Mesodermal cell (in vitro differentiated cells): Measurements from ENCODE around the gene MRTFA.

ENCODE experiments used
- H3K27ac ChIP-seq: 2 replicates; pipeline ENCODE4 v1.7.0; 2013; ENCODE audit warnings: mild to moderate bottlenecking, low read depth, low read length, moderate library complexity; ENCODE audit not compliant: severe bottlenecking
- H3K36me3 ChIP-seq: 2 replicates; pipeline ENCODE4 v1.7.1; 2013; ENCODE audit warnings: mild to moderate bottlenecking, low read length, moderate library complexity; ENCODE audit not compliant: control insufficient read depth, insufficient read depth
- H3K4me1 ChIP-seq: one replicate; pipeline ENCODE4 v1.7.1; 2013; ENCODE audit warnings: mild to moderate bottlenecking, low read length; ENCODE audit not compliant: insufficient read depth, control insufficient read depth, poor library complexity, severe bottlenecking
- H3K4me3 ChIP-seq: 2 replicates; pipeline ENCODE4 v1.7.0; 2013; ENCODE audit warnings: low read length, control low read depth, mild to moderate bottlenecking; ENCODE audit not compliant: insufficient read depth, poor library complexity, severe bottlenecking; ENCODE audit errors: extremely low read depth
- H3K9me3 ChIP-seq: 2 replicates; pipeline ENCODE4 v1.7.1; 2013; ENCODE audit warnings: mild to moderate bottlenecking, low read length, moderate library complexity; ENCODE audit not compliant: control insufficient read depth
- WGBS, 2 experiments: methylation state at CpG; one replicate each; pipeline ENCODE4 v1.1.5; 2013; ENCODE audit warnings: missing lambda C conversion rate in 2 of 2; ENCODE audit not compliant: insufficient coverage in 2 of 2; 5-methylcytosine and 5-hydroxymethylcytosine counted together

The MRTFA gene

GRCh38 chr22:40638261-40638660 lies 1.7 kb upstream of the MRTFA start:
- WGBS, 2 experiments: 89 to 96% methylated on average over 8 to 11 of the region's 17 CpGs
- H3K9me3 ChIP-seq: peaks cover 7% of the 10 kb centered on the region

GRCh38 chr22:40637183-40638150 lies 948 bp upstream of the MRTFA start:
- WGBS, 2 experiments: 45 to 46% methylated on average over 33 to 38 of the region's 46 CpGs
- Histone ChIP-seq H3K27ac (peak overlapping the region; percentile 71), H3K9me3 (peaks cover 7% of the 10 kb centered on the region), H3K36me3 (peaks cover 3% of the 10 kb centered on the region), H3K4me3 (peak overlapping the region; percentile 78), H3K4me1 (peaks cover 9% of the 10 kb centered on the region)

More at GRCh38 chr22:40638261-40638660, 1.7 kb upstream of the MRTFA start:
- Histone ChIP-seq H3K36me3 (no peaks in the 10 kb centered on the region), H3K4me1 (peaks cover 9% of the 10 kb centered on the region), H3K4me3 (no peak overlapping the region), H3K27ac (no peak overlapping the region)

- Histone ChIP-seq H3K4me1 (peaks cover 10% of the 10 kb centered on the region), H3K36me3 (peaks cover 5% of the 10 kb centered on the region), H3K4me3 (peak overlapping the region; percentile 78), H3K9me3 (peaks cover 7% of the 10 kb centered on the region), H3K27ac (peak overlapping the region; percentile 78)
- WGBS, 2 experiments: 0% methylated on average over 22 to 27 of the region's 31 CpGs
Measured at GRCh38 chr22:40635940-40636379, 559 bp downstream of the MRTFA start.

GRCh38 chr22:40635043-40635939 lies 1.2 kb downstream of the MRTFA start:
- peaks cover 5% of the 10 kb centered on the region for H3K36me3 ChIP-seq
- H3K9me3 ChIP-seq: peaks cover 7% of the 10 kb centered on the region
- peaks cover 9% of the 10 kb centered on the region for H3K4me1 ChIP-seq
- no peak overlapping the region for H3K27ac ChIP-seq
- H3K4me3 ChIP-seq: peak overlapping the region; percentile 78
- WGBS, 2 experiments: 45 to 50% methylated on average over 15 of the region's 21 CpGs

GRCh38 chr22:40634119-40634903 lies 2.2 kb downstream of the MRTFA start:
- peaks cover 9% of the 10 kb centered on the region for H3K36me3 ChIP-seq
- H3K4me1 ChIP-seq: peaks cover 9% of the 10 kb centered on the region
- peak overlapping the region; percentile 78 for H3K4me3 ChIP-seq
- 92 to 100% methylated on average over 6 to 9 of the region's 11 CpGs for WGBS, 2 experiments
- peaks cover 7% of the 10 kb centered on the region for H3K9me3 ChIP-seq
- no peak overlapping the region for H3K27ac ChIP-seq

GRCh38 chr22:40633036-40633435 lies 3.5 kb downstream of the MRTFA start:
- Histone ChIP-seq H3K27ac (no peak overlapping the region), H3K4me1 (peaks cover 14% of the 10 kb centered on the region), H3K4me3 (no peak overlapping the region), H3K9me3 (peaks cover 4% of the 10 kb centered on the region), H3K36me3 (peaks cover 9% of the 10 kb centered on the region)
- WGBS, 2 experiments: no CpG with 5 or more reads among the region's 3 CpGs

GRCh38 chr22:40631925-40632324 lies 4.6 kb downstream of the MRTFA start:
- 100% methylated on average over 1 of the region's 2 CpGs for WGBS, 2 experiments
- Histone ChIP-seq H3K4me3 (no peak overlapping the region), H3K9me3 (no peaks in the 10 kb centered on the region)

GRCh38 chr22:40628354-40629042 lies 8.0 kb downstream of the MRTFA start:
- peaks cover 17% of the 10 kb centered on the region for H3K36me3 ChIP-seq
- H3K4me3 ChIP-seq: no peak overlapping the region
- H3K4me1 ChIP-seq: peaks cover 9% of the 10 kb centered on the region
- H3K9me3 ChIP-seq: no peaks in the 10 kb centered on the region
- WGBS, 2 experiments: 90% methylated on average over 2 of the region's 3 CpGs; no CpG with 5 or more reads in 1 of the 2 experiments
- no peak overlapping the region for H3K27ac ChIP-seq

More at GRCh38 chr22:40631925-40632324, 4.6 kb downstream of the MRTFA start:
- Histone ChIP-seq H3K36me3 (peaks cover 9% of the 10 kb centered on the region), H3K4me1 (peaks cover 10% of the 10 kb centered on the region), H3K27ac (no peak overlapping the region)

GRCh38 chr22:40627612-40628011 lies 8.9 kb downstream of the MRTFA start:
- Histone ChIP-seq H3K36me3 (peaks cover 17% of the 10 kb centered on the region), H3K27ac (no peak overlapping the region), H3K4me3 (no peak overlapping the region), H3K4me1 (peaks cover 9% of the 10 kb centered on the region), H3K9me3 (peaks cover 4% of the 10 kb centered on the region)
- WGBS, 2 experiments: 88 to 94% methylated on average over 3 to 5 of the region's 5 CpGs
